Panc1 (cell line): ENCODE measurements around the gene FGA. TPM values are rescaled to one million over a fixed set of nuclear protein-coding genes. Genes with fewer than 3 reads are reported as not detected.

Experiments used
- ATAC-seq: fragments of 200-7000 bp; cut with Tn5 transposase; 2 replicates; pipeline ENCODE4 v1.9.1; 2020; ENCODE audit warnings: mild to moderate bottlenecking, moderate library complexity
- BruUV-seq: library from RNA; stranded (reverse); fragments of 400-500 nt; replicated peaks from 2 replicates; lab custom pipeline; 2021; lab: Mats Ljungman, UMichigan
- CTCF ChIA-PET: fragments of 300-600 bp; sonication (Branson Sonifier 250); formaldehyde crosslinking; loops from one replicate; lab custom pipeline; 2022; ENCODE audit warnings: antibody characterized with exemption; lab: Charles Lee
- POLR2A ChIA-PET: fragments of 300-600 bp; sonication (Branson Sonifier 250); formaldehyde crosslinking; loops from one replicate; lab custom pipeline; 2022; ENCODE audit warnings: antibody characterized with exemption; lab: Charles Lee
- DNase-seq: peaks from one replicate; pipeline ENCODE4 v3.0.0-alpha.2; 2010; ENCODE audit warnings: low read depth, low spot score
- H3K27ac ChIP-seq: 2 replicates; pipeline ENCODE4 v1.5.1; 2011; ENCODE audit warnings: mild to moderate bottlenecking, low read length, inconsistent platforms
- H3K27me3 ChIP-seq: fragments of 200-500 bp; sonication (Bioruptor generic); 2 replicates; pipeline ENCODE4 v1.6.0; 2014; ENCODE audit warnings: low read length, inconsistent platforms; ENCODE audit not compliant: control insufficient read depth, insufficient read depth
- H3K36me3 ChIP-seq: fragments of 200-500 bp; sonication (Bioruptor generic); 2 replicates; pipeline ENCODE4 v1.5.1; 2014; ENCODE audit warnings: inconsistent platforms, mild to moderate bottlenecking, low read length, moderate library complexity; ENCODE audit not compliant: control insufficient read depth, insufficient read depth
- H3K4me1 ChIP-seq: 2 replicates; pipeline ENCODE4 v1.5.1; 2011; ENCODE audit warnings: inconsistent platforms, mild to moderate bottlenecking, low read length, moderate library complexity; ENCODE audit not compliant: control insufficient read depth, insufficient read depth
- H3K4me3 ChIP-seq, 2 experiments: 2 replicates each; pipeline ENCODE4 v1.5.1; 2011 to 2012; ENCODE audit warnings: low read depth in 2 of 2, low read length in 2 of 2, mild to moderate bottlenecking in 2 of 2, inconsistent platforms in 1 of 2, moderate library complexity in 1 of 2
- H3K9me3 ChIP-seq: fragments of 200-500 bp; sonication (Bioruptor generic); 2 replicates; pipeline ENCODE4 v1.5.1; 2014; ENCODE audit warnings: low read depth, mild to moderate bottlenecking, inconsistent platforms, low read length, moderate library complexity; ENCODE audit not compliant: control insufficient read depth, insufficient read depth
- CTCF ChIP-seq: fragments of 450-650 bp; IDR thresholded peaks from 2 replicates; pipeline ENCODE4 v1.5.1; 2017; ENCODE audit warnings: mild to moderate bottlenecking
- POLR2AphosphoS5 ChIP-seq: IDR thresholded peaks from 2 replicates; pipeline ENCODE4 v1.6.1; 2012; ENCODE audit warnings: mild to moderate bottlenecking, low read depth, low read length, moderate library complexity
- SIN3A ChIP-seq: IDR thresholded peaks from 2 replicates; pipeline ENCODE4 v1.6.1; 2012; ENCODE audit warnings: low read depth, mild to moderate bottlenecking, low read length, moderate library complexity, borderline replicate concordance; ENCODE audit not compliant: insufficient read depth
- TCF7L2 ChIP-seq: IDR thresholded peaks from 2 replicates; pipeline ENCODE4 v1.6.1; 2011; ENCODE audit warnings: mild to moderate bottlenecking, low read depth, low read length, inconsistent platforms
- in situ Hi-C: cut with HindIII; loops from 2 replicates; pipeline ENCODE4 v1.10.0; 2016; ENCODE audit warnings: low sequenced_read_pairs, low pct_unique_long_range_greater_than_20kb
- intact Hi-C: fragments of 100-400 bp; cut with micrococcal nuclease; formaldehyde crosslinking; loops from one replicate; pipeline ENCODE4 v1.10.0; 2022; ENCODE audit not compliant: unreplicated experiment
- total RNA-seq: library from RNA; stranded (reverse); gene quantifications from one replicate; pipeline ENCODE4 v1.2.1, GENCODE V29; 2021; ENCODE audit not compliant: unreplicated experiment
- TF ChIP-seq, protein P1 (sequence below), 2 experiments: IDR thresholded peaks; 2 replicates each; pipeline ENCODE4 v1.6.1; 2011 to 2012; ENCODE audit warnings: low read depth in 2 of 2, control low read depth in 1 of 2, low read length in 1 of 2, mild to moderate bottlenecking in 1 of 2, moderate library complexity in 1 of 2; ENCODE audit not compliant: insufficient read depth in 1 of 2

The FGA gene
- total RNA-seq, 1 experiment from 2014 or later = 2.7 TPM

- no peak for DNase-seq
- Histone ChIP-seq H3K4me1 (no peaks in the 10 kb centered on the region), H3K9me3 (no peaks in the 10 kb centered on the region), H3K27ac (no peak overlapping the region), H3K27me3 (no peaks in the 10 kb centered on the region), H3K4me3 (no peak overlapping the region), H3K36me3 (no peaks in the 10 kb centered on the region)
- no peak for ATAC-seq
- POLR2A ChIA-PET = no interaction called here
- CTCF ChIA-PET = no interaction called here
- intact Hi-C loops = no loop called here
- in situ Hi-C loops = no loop called here
- TF ChIP-seq SIN3A (no peak), CTCF (no peak), POLR2AphosphoS5 (no peak), TCF7L2 (no peak)
- TF ChIP-seq, protein P1, sequence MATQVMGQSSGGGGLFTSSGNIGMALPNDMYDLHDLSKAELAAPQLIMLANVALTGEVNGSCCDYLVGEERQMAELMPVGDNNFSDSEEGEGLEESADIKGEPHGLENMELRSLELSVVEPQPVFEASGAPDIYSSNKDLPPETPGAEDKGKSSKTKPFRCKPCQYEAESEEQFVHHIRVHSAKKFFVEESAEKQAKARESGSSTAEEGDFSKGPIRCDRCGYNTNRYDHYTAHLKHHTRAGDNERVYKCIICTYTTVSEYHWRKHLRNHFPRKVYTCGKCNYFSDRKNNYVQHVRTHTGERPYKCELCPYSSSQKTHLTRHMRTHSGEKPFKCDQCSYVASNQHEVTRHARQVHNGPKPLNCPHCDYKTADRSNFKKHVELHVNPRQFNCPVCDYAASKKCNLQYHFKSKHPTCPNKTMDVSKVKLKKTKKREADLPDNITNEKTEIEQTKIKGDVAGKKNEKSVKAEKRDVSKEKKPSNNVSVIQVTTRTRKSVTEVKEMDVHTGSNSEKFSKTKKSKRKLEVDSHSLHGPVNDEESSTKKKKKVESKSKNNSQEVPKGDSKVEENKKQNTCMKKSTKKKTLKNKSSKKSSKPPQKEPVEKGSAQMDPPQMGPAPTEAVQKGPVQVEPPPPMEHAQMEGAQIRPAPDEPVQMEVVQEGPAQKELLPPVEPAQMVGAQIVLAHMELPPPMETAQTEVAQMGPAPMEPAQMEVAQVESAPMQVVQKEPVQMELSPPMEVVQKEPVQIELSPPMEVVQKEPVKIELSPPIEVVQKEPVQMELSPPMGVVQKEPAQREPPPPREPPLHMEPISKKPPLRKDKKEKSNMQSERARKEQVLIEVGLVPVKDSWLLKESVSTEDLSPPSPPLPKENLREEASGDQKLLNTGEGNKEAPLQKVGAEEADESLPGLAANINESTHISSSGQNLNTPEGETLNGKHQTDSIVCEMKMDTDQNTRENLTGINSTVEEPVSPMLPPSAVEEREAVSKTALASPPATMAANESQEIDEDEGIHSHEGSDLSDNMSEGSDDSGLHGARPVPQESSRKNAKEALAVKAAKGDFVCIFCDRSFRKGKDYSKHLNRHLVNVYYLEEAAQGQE (IDR thresholded peaks at IDR 0.05; ENCODE audit: insufficient read depth in 1 of 2, low read depth in 2 of 2, low read length in 1 of 2) = no peak
- no TSS peak for BruUV-seq
These were observed 995 bp downstream of the FGA start for GRCh38 chr4:154589296-154590197.

GRCh38 chr4:154588198-154588597, 2.3 kb downstream of the FGA start:
- H3K27ac ChIP-seq = no peak overlapping the region
- H3K4me1 ChIP-seq = no peaks in the 10 kb centered on the region
- POLR2A ChIA-PET = no interaction called here
- CTCF ChIA-PET = no interaction called here
- no peaks in the 10 kb centered on the region for H3K9me3 ChIP-seq
- TF ChIP-seq TCF7L2 = no peak
- TF ChIP-seq, protein P1 (IDR thresholded peaks at IDR 0.05; ENCODE audit: insufficient read depth in 1 of 2, low read depth in 2 of 2, low read length in 1 of 2) = no peak
- no peak for TF ChIP-seq POLR2AphosphoS5
- TF ChIP-seq SIN3A = no peak
- TF ChIP-seq CTCF = no peak
- no peaks in the 10 kb centered on the region for H3K36me3 ChIP-seq
- in situ Hi-C loops (no loop called here), intact Hi-C loops (no loop called here)
- ATAC-seq (no peak), DNase-seq (no peak)
- no peak overlapping the region for H3K4me3 ChIP-seq
- BruUV-seq = no TSS peak
- no peaks in the 10 kb centered on the region for H3K27me3 ChIP-seq
